ENCODE results near the gene PFKFB4. TPM values are rescaled to one million over a fixed set of nuclear protein-coding genes. Genes with fewer than 3 reads are reported as not detected.

Gene PFKFB4
- total RNA-seq, 2 donors from 2014 or later = 1.6 to 3.3 TPM

GRCh38 chr3:48594417-48595049, 37.9 kb upstream of the PFKFB4 start:
- H3K27me3 Mint-ChIP-seq = peaks cover 44% of the 10 kb centered on the region
- no peaks in the 10 kb centered on the region for H3K9me3 ChIP-seq (ENCODE audit: control insufficient read depth, low read length, poor library complexity, severe bottlenecking)
- H3K4me3 Mint-ChIP-seq = peak overlapping the region; percentile 63
- H3K27ac Mint-ChIP-seq = no peak overlapping the region
- DNase-seq (no peak), ATAC-seq (no peak)
- H3K4me1 Mint-ChIP-seq = peaks cover 18% of the 10 kb centered on the region
- peaks cover 6% of the 10 kb centered on the region for H3K36me3 Mint-ChIP-seq (ENCODE audit: low read depth)

- Mint-ChIP-seq H3K36me3 (ENCODE audit: low read depth) (peaks cover 6% of the 10 kb centered on the region), H3K27ac (no peak overlapping the region), H3K4me1 (peaks cover 19% of the 10 kb centered on the region), H3K27me3 (peaks cover 54% of the 10 kb centered on the region), H3K4me3 (no peak overlapping the region)
- no peak for DNase-seq
- H3K9me3 ChIP-seq (ENCODE audit: control insufficient read depth, low read length, poor library complexity, severe bottlenecking) = no peaks in the 10 kb centered on the region
- no peak for ATAC-seq
Observed at GRCh38 chr3:48593337-48593736, 36.7 kb upstream of the PFKFB4 start.

- Mint-ChIP-seq H3K27me3 (peaks cover 62% of the 10 kb centered on the region), H3K4me3 (no peak overlapping the region), H3K36me3 (ENCODE audit: low read depth) (peaks cover 6% of the 10 kb centered on the region), H3K27ac (no peak overlapping the region), H3K4me1 (peaks cover 19% of the 10 kb centered on the region)
- DNase-seq (no peak), ATAC-seq (no peak)
- H3K9me3 ChIP-seq (ENCODE audit: control insufficient read depth, low read length, poor library complexity, severe bottlenecking) = no peaks in the 10 kb centered on the region
Observed at GRCh38 chr3:48592519-48593087, 36.0 kb upstream of the PFKFB4 start.

- H3K36me3 Mint-ChIP-seq (ENCODE audit: low read depth) = peaks cover 6% of the 10 kb centered on the region
- DNase-seq = no peak
- no peak overlapping the region for H3K27ac Mint-ChIP-seq
- peaks cover 68% of the 10 kb centered on the region for H3K27me3 Mint-ChIP-seq
- peaks cover 15% of the 10 kb centered on the region for H3K4me1 Mint-ChIP-seq
- no peak for ATAC-seq
- H3K9me3 ChIP-seq (ENCODE audit: control insufficient read depth, low read length, poor library complexity, severe bottlenecking) = no peaks in the 10 kb centered on the region
- H3K4me3 Mint-ChIP-seq = no peak overlapping the region
Observed at GRCh38 chr3:48591886-48592518, 35.4 kb upstream of the PFKFB4 start.

GRCh38 chr3:48591436-48591835, 34.8 kb upstream of the PFKFB4 start:
- no peaks in the 10 kb centered on the region for H3K9me3 ChIP-seq (ENCODE audit: control insufficient read depth, low read length, poor library complexity, severe bottlenecking)
- Mint-ChIP-seq H3K4me3 (no peak overlapping the region), H3K36me3 (ENCODE audit: low read depth) (peaks cover 6% of the 10 kb centered on the region), H3K27me3 (peaks cover 72% of the 10 kb centered on the region), H3K4me1 (peaks cover 15% of the 10 kb centered on the region), H3K27ac (no peak overlapping the region)
- no peak for ATAC-seq
- no peak for DNase-seq

- DNase-seq (no peak), ATAC-seq (no peak)
- H3K27ac Mint-ChIP-seq = peak overlapping the region; percentile 6
- H3K4me3 Mint-ChIP-seq = no peak overlapping the region
- peaks cover 6% of the 10 kb centered on the region for H3K36me3 Mint-ChIP-seq (ENCODE audit: low read depth)
- peaks cover 55% of the 10 kb centered on the region for H3K27me3 Mint-ChIP-seq
- H3K9me3 ChIP-seq (ENCODE audit: control insufficient read depth, low read length, poor library complexity, severe bottlenecking) = no peaks in the 10 kb centered on the region
- H3K4me1 Mint-ChIP-seq = peaks cover 5% of the 10 kb centered on the region
Observed at GRCh38 chr3:48588230-48588629, 31.6 kb upstream of the PFKFB4 start.

GRCh38 chr3:48587686-48588085, 31.1 kb upstream of the PFKFB4 start:
- ATAC-seq (no peak), DNase-seq (no peak)
- peaks cover 6% of the 10 kb centered on the region for H3K36me3 Mint-ChIP-seq (ENCODE audit: low read depth)
- peaks cover 51% of the 10 kb centered on the region for H3K27me3 Mint-ChIP-seq
- H3K27ac Mint-ChIP-seq = peak overlapping the region; percentile 6
- no peaks in the 10 kb centered on the region for H3K9me3 ChIP-seq (ENCODE audit: control insufficient read depth, low read length, poor library complexity, severe bottlenecking)
- H3K4me3 Mint-ChIP-seq = no peak overlapping the region
- peaks cover 5% of the 10 kb centered on the region for H3K4me1 Mint-ChIP-seq

GRCh38 chr3:48585411-48585810, 28.8 kb upstream of the PFKFB4 start:
- H3K27ac Mint-ChIP-seq = no peak overlapping the region
- H3K4me1 Mint-ChIP-seq = peaks cover 5% of the 10 kb centered on the region
- no peak overlapping the region for H3K4me3 Mint-ChIP-seq
- no peaks in the 10 kb centered on the region for H3K9me3 ChIP-seq (ENCODE audit: control insufficient read depth, low read length, poor library complexity, severe bottlenecking)
- DNase-seq (no peak), ATAC-seq (no peak)
- peaks cover 2% of the 10 kb centered on the region for H3K36me3 Mint-ChIP-seq (ENCODE audit: low read depth)
- peaks cover 38% of the 10 kb centered on the region for H3K27me3 Mint-ChIP-seq

GRCh38 chr3:48584836-48585235, 28.2 kb upstream of the PFKFB4 start:
- no peak for DNase-seq
- peaks cover 4% of the 10 kb centered on the region for H3K4me1 Mint-ChIP-seq
- no peak for ATAC-seq

GRCh38 chr3:48581621-48582481, 25.2 kb upstream of the PFKFB4 start:
- Mint-ChIP-seq H3K36me3 (ENCODE audit: low read depth) (no peaks in the 10 kb centered on the region), H3K27ac (no peak overlapping the region), H3K4me1 (no peaks in the 10 kb centered on the region), H3K27me3 (peaks cover 6% of the 10 kb centered on the region), H3K4me3 (no peak overlapping the region)
- DNase-seq = no peak
- no peak for ATAC-seq
- H3K9me3 ChIP-seq (ENCODE audit: control insufficient read depth, low read length, poor library complexity, severe bottlenecking) = no peaks in the 10 kb centered on the region

More at GRCh38 chr3:48584836-48585235, 28.2 kb upstream of the PFKFB4 start:
- Mint-ChIP-seq H3K36me3 (ENCODE audit: low read depth) (peaks cover 2% of the 10 kb centered on the region), H3K27me3 (peaks cover 34% of the 10 kb centered on the region), H3K4me3 (no peak overlapping the region), H3K27ac (no peak overlapping the region)
- no peaks in the 10 kb centered on the region for H3K9me3 ChIP-seq (ENCODE audit: control insufficient read depth, low read length, poor library complexity, severe bottlenecking)

GRCh38 chr3:48576647-48577046, 20.0 kb upstream of the PFKFB4 start:
- ATAC-seq = no peak
- DNase-seq = no peak
- peaks cover 3% of the 10 kb centered on the region for H3K4me1 Mint-ChIP-seq
- H3K27ac Mint-ChIP-seq = no peak overlapping the region
- no peaks in the 10 kb centered on the region for H3K27me3 Mint-ChIP-seq
- no peaks in the 10 kb centered on the region for H3K9me3 ChIP-seq (ENCODE audit: control insufficient read depth, low read length, poor library complexity, severe bottlenecking)
- H3K4me3 Mint-ChIP-seq = no peak overlapping the region
- no peaks in the 10 kb centered on the region for H3K36me3 Mint-ChIP-seq (ENCODE audit: low read depth)

GRCh38 chr3:48575366-48575765, 18.8 kb upstream of the PFKFB4 start:
- no peaks in the 10 kb centered on the region for H3K27me3 Mint-ChIP-seq
- H3K4me3 Mint-ChIP-seq = no peak overlapping the region
- no peak overlapping the region for H3K27ac Mint-ChIP-seq
- no peak for ATAC-seq
- H3K36me3 Mint-ChIP-seq (ENCODE audit: low read depth) = no peaks in the 10 kb centered on the region
- H3K9me3 ChIP-seq (ENCODE audit: control insufficient read depth, low read length, poor library complexity, severe bottlenecking) = no peaks in the 10 kb centered on the region
- peaks cover 3% of the 10 kb centered on the region for H3K4me1 Mint-ChIP-seq
- no peak for DNase-seq

GRCh38 chr3:48573973-48574585, 17.5 kb upstream of the PFKFB4 start:
- H3K4me1 Mint-ChIP-seq = peaks cover 9% of the 10 kb centered on the region
- ATAC-seq = no peak
- H3K27me3 Mint-ChIP-seq = no peaks in the 10 kb centered on the region
- DNase-seq = no peak
- H3K36me3 Mint-ChIP-seq (ENCODE audit: low read depth) = no peaks in the 10 kb centered on the region
- no peak overlapping the region for H3K4me3 Mint-ChIP-seq
- no peak overlapping the region for H3K27ac Mint-ChIP-seq
- H3K9me3 ChIP-seq (ENCODE audit: control insufficient read depth, low read length, poor library complexity, severe bottlenecking) = no peaks in the 10 kb centered on the region
